NK-92 (cell line): ENCODE data around the gene SCYL3.
"Not testable (repeated sequence)": the region's sequence is repeated elsewhere in the genome, so short reads cannot be mapped to it uniquely, and the experiment has no call there.

ENCODE experiments used
- DNase-seq: peaks from one replicate; lab custom pipeline; 2025; ENCODE audit not compliant: unreplicated experiment; lab: John Stamatoyannopoulos, UW

SCYL3 gene, protein sequence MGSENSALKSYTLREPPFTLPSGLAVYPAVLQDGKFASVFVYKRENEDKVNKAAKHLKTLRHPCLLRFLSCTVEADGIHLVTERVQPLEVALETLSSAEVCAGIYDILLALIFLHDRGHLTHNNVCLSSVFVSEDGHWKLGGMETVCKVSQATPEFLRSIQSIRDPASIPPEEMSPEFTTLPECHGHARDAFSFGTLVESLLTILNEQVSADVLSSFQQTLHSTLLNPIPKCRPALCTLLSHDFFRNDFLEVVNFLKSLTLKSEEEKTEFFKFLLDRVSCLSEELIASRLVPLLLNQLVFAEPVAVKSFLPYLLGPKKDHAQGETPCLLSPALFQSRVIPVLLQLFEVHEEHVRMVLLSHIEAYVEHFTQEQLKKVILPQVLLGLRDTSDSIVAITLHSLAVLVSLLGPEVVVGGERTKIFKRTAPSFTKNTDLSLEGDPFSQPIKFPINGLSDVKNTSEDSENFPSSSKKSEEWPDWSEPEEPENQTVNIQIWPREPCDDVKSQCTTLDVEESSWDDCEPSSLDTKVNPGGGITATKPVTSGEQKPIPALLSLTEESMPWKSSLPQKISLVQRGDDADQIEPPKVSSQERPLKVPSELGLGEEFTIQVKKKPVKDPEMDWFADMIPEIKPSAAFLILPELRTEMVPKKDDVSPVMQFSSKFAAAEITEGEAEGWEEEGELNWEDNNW

DNA sequence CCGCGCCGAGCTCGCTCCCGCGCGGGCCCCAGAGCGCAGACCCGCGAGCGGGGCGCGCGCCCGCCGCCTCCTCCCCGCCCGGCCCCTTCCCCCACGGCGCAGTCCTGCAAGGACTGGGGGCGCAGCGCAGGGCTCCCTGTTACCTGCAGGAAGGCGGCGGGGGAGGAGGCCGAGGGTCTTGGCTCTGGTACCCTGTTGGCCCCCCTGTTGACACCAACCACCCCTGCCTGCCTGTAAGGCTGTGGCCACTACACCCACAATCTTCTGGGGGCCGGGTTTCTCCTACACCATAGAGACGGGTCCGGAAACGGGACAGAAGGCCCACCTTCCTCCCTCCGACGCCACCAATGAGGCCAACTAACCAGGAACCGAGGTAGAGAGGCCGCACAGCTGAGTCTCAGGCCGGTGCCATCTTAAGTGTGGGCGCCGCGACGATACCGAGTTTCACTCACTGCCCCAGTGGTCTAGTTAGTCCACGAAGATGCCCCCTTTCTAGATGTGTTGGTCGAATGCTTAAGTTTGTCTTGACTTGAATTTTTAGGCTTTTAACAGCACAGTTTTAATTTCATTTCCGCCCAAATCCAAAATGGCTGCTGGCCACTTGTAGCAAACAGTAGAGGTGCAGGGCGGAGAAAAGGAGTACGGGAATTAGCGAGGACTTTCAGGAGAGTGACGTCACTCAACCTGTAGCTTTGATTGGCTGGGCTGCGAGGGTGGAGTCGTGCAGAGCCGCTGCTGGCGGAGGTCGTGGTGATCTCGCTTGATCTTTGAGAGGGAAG is at the start of gene SCYL3:
Gene SCYL3 (minus strand): TSS at position 252 of the 779 bp plus-strand sequence. CDS start 5,056 bp downstream, outside the sequence.
- peak; percentile 35 for DNase-seq

DNA sequence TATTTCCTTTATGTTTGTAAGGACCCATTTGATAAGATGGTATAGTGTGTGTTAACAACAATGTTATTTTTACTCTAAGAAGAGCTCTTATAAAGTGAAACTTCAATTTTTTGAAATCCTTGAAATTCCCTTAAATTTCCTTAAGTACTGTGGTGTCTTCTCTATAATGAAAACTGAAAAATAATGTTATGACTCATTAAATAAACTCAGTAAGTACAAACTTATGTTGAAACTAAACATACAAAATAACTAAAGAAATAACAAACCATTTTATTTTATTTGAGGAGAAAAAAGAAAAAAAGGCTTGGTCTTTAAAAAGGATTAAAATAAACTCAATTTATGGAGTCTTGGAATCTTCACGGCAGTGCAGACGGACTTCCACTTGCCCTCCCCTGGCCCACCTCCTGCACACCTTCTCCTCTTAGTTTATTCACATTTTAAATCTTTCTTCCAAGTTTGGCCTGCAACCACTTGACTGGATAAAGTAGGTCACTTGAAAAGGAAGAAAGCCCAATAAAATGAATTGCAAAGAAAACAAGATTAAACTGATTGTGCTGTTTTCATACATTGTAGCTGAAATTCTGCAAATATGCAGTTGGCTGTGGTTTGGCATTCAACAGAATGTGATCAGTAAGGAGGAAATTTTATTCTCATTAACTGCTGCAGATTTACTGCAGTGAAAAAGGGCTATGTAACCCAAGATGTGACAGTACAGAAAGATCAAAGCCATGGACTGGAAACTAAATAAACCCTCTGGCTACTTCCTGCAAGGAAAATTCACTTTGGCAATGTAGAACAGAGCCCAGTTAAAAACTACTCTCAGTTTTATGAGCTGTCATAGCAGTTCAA is 48.5 kb upstream of the SCYL3 start:
- DNase-seq, result no peak

DNA sequence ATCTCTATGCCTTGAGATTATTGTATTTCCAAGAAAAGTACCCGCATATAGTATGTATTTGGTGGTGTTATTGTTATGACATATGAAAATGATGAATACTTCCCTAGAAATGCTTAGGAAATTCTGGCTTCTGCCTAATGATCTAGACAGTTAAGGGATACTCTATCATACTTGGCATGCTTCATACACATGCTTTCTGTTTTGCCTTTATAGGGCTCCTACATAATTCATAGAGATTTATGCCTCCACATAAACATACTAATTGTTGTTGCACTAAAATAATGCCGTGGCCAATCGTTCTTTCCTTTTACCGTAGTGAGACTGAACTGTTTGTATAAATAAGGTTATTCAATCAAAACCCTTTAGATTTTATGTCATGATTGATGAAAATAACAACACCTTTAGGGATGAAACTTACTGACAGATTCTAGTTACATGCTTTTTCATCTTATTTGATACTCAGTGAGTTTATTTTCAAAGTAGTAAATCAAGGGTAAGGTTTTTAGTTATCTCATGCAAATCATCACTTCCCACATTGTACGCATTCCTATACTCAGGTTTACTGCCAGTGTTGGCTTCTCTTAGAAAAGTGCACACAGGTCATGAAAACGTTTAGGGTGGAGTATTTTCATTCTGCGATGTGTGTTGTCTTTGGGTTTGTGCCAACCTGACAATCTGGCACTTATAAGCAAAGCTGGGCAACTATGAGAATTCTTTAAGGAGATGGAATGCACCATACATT is 40.5 kb upstream of the SCYL3 start:
- DNase-seq, result no peak

DNA sequence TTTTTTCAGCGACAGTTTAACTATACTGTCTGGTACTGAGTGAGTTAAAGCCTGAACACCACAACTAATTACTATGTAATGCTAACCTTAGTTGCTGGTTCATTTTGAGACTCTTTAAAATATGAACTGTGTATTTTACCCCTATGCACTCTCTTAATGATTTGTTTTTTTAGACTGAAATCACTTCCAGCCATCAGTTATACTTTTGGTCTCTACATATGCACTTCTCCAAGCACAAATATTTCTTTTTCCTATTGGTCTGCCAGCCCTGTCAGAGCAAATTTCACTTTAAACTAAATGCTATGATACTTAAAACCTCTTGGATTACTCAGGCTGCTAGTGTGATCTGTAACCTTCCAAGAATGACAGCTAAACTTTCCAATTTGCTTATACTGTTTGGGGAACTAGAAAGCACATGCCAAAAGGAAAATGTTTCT is 38.1 kb upstream of the SCYL3 start:
- no peak for DNase-seq

DNA sequence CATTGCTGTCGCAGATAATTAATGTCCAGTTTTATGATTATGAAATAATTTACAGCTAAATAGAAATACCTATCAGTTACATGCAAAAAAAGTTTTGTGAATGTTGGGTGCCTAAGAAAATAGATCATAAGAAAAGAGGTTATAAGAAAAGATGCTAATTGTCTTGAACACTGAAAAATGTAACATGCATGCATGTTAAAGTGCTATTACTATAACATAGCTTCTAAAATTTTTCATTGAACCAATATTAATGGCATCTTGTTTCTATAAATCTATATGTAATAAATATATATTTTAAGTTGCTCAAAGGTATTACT is 35.5 kb upstream of the SCYL3 start:
- no peak for DNase-seq

DNA sequence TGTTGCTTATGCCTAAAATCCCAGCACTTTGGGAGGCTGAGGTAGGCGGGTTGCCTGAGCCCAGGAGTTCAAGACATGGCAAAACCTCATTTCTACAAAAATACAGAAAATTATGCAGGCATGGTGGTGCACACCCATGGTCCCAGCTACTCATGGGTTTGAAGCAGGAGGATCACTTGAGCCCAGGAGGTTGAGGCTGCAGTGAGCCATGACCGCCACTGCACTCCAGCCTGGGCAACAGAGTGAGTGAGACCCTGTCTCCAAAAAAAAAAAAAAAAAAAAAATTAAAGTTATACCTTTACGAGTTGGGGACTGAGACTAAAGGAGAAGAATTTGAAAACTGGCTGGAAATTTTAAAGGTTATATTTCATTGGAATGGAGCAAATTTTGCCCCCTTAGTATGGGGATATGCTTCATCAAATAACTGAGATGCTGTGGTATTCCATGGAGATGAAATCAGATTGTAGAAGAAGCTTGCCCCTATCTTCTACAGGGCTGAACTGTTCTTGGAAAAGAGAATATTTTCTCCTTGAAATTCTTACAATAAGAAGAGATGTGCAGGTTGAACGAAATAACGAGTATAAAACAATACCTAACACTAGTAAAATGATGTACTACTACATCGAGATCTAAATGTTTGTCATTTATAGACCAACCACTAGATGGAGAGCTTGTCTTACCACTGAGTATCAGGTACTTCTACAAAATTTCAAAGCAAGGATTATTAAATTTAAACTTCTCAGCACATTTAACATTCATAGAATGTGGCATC is 34.9 kb upstream of the SCYL3 start:
- DNase-seq, result no peak

DNA sequence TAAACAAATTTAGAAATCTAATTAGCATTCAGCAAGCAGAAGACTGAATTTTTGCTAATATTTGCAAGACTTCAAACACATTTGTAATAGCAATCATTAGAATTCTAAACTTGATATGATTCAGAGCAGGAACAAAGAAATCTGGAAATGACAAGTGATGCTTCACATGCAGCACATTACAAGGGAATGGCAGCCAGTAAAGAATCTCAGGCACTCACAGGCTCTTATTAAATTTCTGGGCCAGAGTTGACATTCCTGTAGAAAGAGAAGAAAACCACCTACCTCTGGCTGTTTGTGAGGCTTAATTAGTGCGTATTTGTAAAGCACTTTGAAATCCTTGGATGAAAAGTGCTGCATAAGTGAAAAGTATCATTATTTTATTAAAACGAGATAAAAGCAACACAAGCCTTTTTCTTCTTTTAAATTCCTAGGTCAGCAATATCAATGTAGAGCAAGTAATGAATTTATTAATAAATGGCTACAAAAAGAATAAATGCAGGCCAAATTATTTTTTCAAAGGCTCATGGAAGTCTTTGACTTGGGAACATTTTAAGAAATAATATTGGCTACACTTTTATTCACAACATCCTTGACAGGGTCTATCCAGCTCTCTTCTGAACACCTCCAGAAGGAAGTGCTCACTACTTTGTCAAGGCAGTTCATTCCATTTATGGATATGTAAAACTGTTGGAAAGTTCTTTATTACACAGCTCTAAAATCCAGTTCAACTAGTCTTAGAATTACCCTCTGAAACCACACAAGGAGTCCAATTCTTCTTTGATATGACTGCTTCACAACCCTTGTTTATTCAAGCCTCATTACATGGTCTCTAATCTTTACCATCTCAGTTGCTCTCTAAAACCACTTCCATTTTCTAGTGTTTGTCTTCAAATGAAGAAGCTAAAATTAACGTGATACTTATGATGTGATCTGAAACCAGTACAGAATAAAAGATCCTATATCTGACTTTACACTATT is 32.1 kb upstream of the SCYL3 start:
- no peak for DNase-seq

DNA sequence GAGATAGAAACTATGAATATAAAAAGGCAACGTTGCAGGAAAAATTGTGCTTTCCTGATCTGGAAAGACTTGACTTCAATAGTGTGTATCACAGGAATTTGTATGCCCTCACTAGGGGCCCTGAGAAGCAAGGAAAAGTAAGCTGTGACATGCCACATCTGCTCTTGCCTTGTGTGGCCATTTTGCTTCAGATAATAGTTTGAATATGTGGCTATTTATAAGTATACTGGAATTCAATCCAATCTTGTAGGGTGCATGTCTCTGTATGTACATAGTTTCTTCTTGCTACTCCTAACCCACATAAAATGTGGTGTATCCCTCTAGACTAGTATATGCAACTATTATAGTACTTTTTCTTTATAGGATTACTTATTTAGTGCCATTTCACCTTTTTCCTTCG is 31.1 kb upstream of the SCYL3 start:
- DNase-seq, result no peak

DNA sequence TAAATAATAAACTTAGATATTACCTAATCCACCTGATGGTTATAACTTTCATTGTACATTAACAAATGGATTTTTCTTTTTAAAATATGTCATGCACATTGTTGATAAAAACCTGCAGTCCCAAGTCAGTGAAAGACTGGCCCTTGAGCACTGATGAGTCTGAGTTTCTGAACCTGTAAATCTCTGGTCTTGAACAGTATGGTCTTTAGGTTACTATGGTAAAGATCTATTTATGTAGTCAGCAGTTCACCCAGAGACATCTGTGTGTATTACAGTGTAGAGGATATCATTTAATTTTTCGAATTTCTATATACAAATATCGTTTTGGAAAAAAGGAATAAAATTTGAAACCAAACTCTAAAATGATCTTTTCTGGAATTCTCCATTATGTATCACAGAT is 30.4 kb upstream of the SCYL3 start:
- no peak for DNase-seq

DNA sequence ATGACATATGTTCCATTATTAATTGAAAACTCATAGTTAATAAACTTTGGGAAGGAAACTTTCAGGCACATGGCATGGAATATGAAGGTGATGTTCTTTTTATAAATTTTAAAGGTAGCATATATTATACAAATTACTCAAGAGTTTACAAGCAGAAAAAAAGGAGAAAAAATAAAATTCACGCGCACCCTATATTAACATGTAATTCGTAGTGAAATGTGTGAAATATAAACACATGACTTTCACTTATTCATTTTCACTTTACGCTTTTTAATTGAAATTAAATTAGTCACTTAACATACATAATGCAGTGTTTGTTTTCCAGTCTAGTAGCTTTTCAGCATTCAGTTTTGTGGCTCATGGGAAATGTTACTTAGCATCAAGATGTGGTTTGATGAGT is 27.4 kb upstream of the SCYL3 start:
- no peak for DNase-seq

DNA sequence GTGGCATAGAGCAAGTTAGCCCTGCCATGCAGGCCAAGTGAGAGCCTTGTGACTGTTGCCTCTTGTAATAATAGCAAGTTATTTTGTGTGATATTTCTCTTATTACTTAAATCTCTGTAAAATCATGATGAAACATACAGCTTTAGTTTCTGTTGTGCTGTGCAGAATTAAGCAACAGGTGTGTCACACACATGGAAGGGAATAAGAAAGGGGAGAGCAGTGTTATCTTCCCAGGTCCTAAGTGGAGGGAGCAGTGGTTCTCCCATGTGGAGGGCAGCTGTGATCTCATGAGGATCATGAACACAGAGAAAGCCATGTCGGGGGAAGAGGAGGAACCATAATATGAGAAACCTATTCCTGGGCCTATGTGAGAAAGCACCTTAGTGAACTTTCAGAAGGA is 25.2 kb upstream of the SCYL3 start:
- DNase-seq, result no peak

DNA sequence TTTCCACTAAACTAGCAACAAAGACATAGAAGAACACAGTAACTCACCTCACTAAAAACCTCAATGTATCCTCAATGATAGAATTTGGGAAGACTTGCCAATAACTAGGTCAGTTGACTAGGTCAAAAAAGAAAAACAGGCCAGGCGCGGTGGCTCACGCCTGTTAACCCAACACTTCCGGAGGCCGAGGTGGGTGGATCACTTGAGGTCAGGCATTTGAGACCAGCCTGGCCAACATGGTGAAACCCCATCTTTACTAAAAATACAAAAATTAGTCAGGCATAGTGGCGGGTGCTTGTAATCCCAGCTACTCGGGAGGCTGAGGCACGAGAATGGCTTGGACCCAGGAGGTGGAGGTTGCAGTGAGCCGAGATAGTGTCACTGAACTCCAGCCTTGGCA is 24.5 kb upstream of the SCYL3 start:
- not testable (repeated sequence) for DNase-seq

DNA sequence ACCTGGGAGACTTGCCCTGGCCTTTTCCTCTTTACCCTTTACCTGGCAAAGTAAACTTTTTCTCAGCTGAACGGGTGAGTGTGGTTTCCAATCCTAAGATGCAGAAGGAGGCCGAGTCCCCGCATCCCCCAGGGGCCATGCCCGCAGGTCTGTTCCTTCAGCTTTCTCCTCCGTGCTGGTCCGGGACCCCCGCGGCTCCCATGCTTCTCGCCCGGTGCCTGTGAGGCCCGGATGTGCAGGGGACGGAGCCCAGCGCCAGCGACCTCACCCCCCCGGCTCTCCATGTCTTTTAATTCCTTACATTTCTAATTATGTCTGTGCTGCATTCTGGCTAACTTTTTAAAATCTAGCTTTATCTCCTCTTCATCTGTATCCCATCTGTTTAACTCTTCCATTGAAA is 21.5 kb upstream of the SCYL3 start:
- no peak for DNase-seq

DNA sequence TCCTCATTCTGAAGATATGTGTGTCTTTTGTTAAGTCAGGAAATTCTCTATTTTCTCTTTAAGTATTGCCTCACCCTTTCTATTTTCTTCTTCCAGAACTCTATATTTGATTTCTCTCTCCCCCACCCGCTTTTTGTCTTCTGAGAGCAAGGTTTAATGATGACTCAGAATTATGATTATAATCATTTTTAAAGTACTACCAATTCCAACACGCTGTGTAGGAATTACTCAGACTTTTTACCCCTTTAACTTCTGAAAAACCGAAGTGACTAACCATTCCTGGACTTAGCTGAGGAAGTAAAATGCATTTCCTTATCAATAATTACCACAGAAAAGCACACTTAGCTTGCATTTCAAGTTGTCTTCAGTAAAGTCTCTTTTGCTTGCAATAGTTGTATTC is 20.8 kb upstream of the SCYL3 start:
- no peak for DNase-seq

DNA sequence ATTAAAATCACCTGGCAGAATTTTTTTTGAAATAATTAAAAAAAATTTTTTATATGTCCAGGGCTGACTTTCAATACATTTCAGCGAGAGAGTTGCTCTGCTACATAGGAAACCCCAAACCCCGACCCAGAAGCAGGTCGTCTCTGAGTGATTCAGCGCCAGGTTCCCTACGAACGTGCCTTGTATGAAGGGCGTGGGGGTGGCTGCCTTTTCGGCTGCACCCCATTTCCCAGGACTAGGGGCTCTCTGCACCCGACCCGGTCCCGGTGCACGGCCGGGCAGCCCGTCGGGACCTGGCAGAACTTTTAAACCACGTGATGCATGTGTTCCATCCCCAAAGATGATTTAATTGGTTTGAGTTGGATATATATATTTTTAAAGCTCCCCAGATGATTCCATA is 15.8 kb upstream of the SCYL3 start:
- no peak for DNase-seq

DNA sequence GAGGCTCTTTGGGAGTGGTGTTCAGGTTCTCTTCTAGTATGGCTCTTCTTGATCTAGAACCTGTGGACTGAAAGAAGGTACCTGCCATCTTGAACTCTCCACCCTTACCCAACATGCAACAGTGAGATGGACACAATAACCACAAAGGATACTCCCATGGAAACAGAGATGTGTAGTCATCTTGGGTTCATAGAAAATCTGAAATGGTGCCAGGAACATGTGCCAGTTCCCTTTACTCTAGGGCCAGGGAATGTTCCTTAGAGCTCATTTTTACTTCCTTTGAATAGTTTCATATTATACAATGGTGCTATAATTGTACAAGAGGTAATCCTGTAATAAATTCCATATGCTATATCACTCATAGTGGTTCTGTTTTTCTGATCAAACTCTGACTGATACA is 13.2 kb upstream of the SCYL3 start:
- no peak for DNase-seq

DNA sequence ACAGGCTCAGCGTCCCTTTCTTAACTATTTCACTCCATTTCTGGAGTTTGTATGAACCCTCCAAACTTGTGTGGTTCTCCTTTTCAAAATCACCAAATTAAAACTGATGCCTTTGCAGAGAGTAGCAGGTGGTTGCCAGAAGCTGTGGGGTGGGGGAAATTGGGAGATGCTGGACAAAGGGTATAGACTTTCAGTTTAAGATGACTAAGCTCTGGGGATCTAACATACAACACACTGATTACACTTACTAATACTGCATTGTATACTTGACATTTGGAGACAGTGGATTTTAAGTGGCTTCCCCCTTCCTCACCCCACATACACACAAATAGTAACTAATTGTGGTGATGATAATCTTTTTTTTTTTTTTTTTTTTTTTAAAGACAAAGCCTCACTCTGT is 11.1 kb upstream of the SCYL3 start:
- no peak for DNase-seq

DNA sequence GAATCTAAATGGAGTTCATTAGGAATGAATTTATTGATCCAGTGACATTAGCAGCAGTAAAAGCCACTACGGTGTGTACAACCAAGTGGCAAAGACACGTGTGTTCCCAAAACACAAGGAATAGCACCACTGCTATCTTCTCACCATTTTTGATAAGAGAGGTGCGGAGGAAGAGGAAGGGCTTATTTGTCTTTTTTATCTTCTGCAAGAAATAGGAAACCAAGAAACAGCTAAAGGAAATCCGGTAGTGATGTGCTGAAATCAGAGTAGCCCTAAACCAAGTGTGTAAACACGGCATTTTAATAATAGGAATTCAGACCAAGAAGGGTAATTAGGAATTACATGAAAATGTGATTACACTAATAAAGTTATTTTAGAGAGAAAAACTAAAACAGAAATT is 9.1 kb upstream of the SCYL3 start:
- no peak for DNase-seq
